Ammon's horn (tissue), 1 donor: ENCODE measurements around the gene PROCA1.

Experiments
- DNase-seq: peaks from one replicate; pipeline ENCODE4 v3.0.0-alpha.2; 2016; ENCODE audit warnings: low spot score

The PROCA1 gene

DNA sequence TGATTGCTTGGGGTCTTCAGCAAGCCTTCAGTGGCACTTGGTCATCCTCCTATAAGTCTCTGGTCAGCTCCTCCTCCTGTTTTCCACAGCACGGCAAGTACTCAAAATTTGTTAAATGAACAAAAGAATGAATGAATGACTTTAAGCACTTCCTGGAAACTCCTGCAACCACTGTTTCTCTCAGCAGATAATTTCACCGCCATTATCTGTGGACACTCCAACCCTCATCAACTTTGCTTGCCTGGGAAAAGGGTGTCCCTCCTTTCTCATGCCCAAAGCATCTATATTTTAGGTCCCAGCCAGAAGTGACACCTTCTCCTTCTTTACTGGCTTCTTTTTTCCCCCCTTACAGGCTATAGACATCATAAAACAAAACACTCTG, 4.4 kb downstream of the PROCA1 start:
- no peak for DNase-seq

GRCh38 chr17:28706471-28707338, 5.0 kb downstream of the PROCA1 start:
- DNase-seq, result no peak

DNA sequence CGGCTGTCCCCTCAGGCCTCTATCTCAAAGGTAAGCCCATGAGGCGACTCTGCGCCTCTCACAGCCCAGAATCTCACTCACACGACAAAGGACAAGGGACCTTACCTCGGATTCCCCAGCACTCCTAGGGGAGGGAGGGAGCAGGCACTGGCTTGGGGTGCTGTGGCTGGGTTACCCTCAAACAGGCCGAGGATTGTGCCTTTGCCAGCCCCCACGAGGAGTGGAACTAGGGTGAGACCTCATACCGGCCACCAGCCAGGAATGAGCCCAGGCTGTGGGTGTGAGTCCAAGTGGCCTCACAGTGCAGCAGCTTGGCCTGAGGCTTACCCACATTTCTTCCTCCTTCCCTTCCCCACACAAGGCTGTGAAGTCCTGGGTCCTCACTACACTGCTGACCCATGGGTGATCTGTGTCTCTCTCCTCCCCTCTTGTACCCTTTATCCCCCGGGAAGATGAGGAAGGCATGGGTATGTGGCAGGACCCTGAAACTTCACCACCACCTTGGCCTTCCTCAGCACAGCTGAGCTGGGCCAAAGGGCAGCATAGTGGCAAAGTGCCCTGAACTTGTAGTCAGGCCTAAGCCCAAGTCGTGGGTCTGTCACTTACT, 5.9 kb downstream of the PROCA1 start:
- DNase-seq, result no peak

GRCh38 chr17:28705074-28705659, 6.5 kb downstream of the PROCA1 start:
- no peak for DNase-seq

DNA sequence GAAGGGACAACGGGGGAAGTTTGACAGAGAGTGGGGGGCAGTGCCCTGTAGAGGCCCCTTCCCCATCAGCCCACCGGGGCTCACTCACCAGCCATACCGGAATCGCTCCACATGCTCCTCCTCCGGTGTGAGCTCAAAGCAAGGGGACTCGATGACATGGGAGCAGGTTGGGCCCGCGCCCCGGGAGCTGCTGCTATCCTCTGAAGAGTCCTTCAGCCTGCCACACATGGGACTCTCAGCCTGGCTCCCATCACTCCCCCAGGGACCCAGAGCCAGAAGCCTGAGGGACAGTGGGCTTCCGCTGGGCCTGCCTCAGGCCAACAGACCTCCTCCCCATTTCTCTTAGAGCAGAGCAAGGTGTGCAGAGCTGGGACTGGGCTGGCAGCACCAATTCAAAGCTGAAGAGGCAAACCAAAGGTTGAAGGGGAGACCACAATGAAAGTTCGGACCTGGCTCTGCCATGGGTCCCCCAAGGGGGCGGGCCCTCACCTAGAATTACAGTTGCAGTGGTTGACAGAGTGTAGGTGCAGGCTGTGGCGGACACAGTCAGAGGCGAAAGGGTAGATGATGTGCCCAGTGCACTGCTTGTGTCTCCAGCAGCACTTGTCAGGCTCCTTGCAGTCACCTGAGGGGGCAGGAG, 7.3 kb downstream of the PROCA1 start:
- DNase-seq, result no peak

GRCh38 chr17:28703552-28704218, 8.0 kb downstream of the PROCA1 start:
- DNase-seq, result no peak

DNA sequence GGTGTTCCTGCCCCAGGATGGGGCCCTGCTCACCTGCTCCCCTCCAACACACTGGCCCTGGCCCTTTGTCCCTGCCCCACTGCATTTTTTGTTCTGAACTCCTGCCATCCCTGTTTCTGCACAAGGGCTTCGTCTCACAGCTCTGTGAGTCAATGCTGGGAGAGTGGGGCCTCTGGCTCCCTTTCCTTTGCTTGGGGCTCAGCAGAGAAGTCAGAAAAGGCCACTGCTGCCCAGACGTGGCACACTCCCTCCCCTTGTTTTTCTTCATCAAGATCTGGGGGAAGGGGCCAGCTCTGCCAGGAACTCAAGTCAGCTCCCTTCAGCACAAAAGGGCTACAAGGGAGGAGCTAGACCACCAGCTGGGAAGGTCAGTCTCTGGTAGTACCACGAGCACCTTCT, 8.9 kb downstream of the PROCA1 start:
- DNase-seq, result no peak

DNA sequence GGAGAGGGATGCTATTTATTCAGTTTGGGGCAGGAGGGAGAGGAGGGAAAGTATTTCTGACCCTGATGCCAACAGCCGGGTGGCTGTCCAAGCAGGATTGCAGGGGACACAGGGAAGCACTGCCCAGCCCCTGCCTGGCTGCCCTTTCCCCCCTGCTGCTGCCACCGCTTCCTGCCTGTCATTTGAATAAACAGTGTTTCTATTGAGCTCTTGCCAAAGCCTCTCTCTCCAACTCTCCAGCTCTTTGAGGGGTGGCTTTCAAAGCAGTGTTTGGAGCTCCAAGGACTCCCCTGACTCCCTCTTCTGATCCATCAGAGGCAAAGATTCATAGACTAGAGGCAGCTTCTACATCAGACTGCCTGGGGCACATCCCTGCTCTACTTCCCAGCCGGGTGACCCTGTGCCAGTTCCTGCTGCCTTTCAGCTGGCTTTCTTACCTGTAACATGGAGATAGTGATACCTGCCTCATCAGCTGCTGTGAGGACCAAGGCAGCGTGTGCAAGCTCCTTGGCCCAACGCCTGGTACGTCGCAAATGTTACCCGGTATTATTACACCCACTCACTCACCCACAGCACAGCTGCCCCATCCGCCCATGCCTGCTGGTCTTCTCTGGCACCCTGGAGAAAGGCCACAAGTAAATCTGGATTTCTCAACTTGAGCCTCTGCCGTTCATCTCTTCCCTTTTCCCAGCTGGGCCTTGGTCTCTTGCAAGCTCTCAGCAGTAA, 9.5 kb downstream of the PROCA1 start:
- peak; percentile 86 for DNase-seq

DNA sequence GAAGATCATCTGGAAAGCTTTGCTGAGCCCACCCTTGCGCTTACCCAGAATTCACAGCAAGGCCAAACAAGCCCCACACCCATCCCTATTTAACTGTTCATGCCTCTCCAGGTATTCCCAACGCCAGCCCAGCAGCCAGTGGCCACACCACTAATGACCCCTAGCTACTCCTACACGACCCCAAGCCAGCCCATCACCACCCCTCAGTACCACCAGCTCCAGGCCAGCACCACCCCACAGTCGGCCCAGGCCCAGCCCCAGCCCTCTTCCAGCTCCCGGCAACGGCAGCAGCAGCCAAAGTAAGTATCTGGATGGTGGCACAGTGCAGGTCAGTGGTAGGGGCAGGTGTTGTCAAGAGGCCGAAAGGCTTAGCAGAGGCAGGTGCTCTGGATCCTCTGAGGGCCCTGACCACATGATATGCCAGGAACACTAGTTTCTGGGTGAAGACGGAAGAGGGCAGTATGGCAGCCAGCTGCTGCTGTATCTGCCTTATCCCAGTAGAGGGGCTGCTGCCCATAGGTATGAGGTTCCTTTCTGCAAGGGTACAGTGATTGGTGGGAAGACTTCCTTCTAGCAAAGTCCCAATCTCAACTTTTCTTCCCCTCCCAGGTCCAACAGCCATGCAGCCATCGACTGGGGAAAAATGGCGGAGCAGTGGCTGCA, 10.7 kb downstream of the PROCA1 start:
- DNase-seq, result no peak

GRCh38 chr17:28700278-28700677, 11.4 kb downstream of the PROCA1 start:
- DNase-seq, result no peak

- DNase-seq, result no peak
Measured at GRCh38 chr17:28698253-28698941, 13.3 kb downstream of the PROCA1 start.

- DNase-seq, result no peak
Measured at GRCh38 chr17:28693869-28694268, 17.8 kb downstream of the PROCA1 start.

DNA sequence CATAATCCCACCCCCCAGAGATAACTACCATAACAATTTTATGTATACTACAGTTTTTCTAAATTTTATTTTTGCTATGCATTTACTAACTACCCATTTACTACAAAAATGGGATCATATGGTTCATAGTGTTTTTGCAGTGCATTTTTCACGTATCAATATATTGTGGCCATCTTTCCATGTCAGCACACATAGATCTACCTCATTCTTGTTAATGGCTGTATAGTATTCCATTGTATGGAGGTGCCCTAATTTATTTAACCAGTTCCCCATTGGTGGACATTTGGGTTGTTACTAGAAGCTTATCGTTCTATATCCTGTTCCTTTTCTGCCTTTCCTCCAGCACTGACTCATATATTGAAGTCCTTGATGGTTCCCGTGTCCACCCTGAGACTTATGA, 22.7 kb downstream of the PROCA1 start:
- DNase-seq, result no peak

GRCh38 chr17:28688481-28688880, 23.2 kb downstream of the PROCA1 start:
- no peak for DNase-seq

- DNase-seq, result no peak
Measured at GRCh38 chr17:28686296-28686695, 25.4 kb downstream of the PROCA1 start.

DNA sequence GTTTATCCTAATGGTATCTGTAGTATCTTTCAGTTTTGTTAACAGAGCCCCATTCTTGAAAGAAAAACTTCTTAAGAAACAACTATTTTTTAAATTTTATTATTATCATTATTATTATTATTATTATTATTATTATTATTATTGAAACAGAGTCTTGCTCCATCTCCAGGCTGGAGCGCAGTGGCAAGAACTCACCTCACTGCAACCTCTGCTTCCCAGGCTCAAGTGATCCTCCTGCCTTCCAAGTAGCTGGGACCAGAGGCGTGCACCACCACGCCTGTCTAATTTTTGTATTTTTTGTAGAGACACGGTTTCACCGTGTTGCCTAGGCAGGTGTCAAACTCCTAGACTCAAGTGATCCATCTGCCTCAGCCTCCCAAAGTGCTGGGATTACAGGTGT, 26.3 kb downstream of the PROCA1 start:
- no peak for DNase-seq

GRCh38 chr17:28684963-28685362, 26.7 kb downstream of the PROCA1 start:
- peak; percentile 93 for DNase-seq

DNA sequence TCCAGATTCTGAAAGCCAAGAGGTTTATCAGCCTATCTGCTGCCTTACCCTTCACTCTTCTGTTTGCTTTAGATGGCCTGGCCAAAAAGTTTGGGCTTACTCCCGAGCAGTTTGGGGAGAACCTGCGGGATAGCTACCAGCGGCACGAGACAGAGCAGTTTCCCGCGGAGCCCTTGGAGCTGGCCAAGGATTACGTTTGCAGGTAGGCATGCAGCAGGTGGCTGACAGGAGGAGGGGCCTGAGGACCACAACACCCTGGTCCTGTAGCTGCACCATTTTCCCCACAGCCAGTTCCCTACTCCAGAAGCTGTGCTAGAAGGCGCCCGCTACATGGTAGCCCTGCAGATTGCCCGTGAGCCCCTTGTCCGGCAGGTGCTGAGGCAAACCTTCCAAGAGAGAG, 29.0 kb downstream of the PROCA1 start:
- no peak for DNase-seq

DNA sequence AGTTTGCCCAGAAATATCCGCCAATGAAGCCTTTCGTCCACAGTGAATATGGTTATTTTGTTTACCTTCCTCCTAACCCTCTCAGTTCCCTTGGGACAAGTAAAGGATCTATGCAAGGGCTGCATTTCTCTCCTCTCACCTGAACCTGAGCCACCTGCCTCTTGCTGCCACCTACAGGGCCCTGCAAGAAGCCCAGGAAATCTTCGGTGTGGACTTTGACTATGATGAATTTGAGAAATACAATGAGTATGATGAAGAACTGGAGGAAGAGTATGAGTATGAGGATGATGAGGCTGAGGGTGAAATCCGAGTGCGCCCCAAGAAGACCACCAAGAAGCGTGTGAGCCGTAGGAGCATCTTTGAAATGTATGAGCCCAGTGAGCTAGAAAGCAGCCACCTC, 35.7 kb downstream of the PROCA1 start:
- DNase-seq, result no peak

DNA sequence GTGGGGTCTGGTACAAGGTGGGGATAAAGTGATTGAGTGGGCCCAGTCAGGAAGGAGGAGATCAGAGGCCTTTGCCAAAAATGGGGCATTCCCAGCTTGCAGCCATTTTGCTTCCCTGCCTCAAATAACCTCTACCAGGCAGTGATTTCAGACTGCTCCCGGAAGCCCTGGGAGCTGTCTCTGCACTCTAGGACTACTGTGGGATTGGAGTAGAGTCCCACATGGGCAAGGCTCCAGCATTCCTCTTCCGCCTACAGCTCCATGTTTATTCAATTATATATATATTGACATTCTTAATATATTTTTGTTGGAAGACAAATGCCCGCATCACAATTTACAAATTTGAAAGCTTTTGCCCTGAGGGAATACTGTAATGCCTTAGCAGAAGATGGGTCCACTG, 36.2 kb downstream of the PROCA1 start:
- no peak for DNase-seq
